HepG2 (cell line): ENCODE results near the gene PRSS38. TPM values are rescaled to one million over a fixed set of nuclear protein-coding genes. Genes with fewer than 3 reads are reported as not detected.

Experiments
- ATAC-seq: fragments of 200-7000 bp; cut with Tn5 transposase; 3 replicates; pipeline ENCODE4 v1.9.1; 2020; ENCODE audit warnings: mild to moderate bottlenecking, moderate library complexity
- BruUV-seq: library from RNA; stranded (reverse); fragments of 400-500 nt; replicated peaks from 2 replicates; lab custom pipeline; 2021; lab: Mats Ljungman, UMichigan
- CTCF ChIA-PET: fragments of 300-600 bp; formaldehyde crosslinking; extraction: SDS; loops from one replicate; lab custom pipeline; 2021; ENCODE audit warnings: low total read pairs, inconsistent platforms, low intra/inter-chr PET ratio; lab: Yijun Ruan, JAX
- POLR2A ChIA-PET: fragments of 350-600 bp; sonication (Branson Sonifier 250); formaldehyde crosslinking; loops from one replicate; lab custom pipeline; 2020; ENCODE audit warnings: antibody characterized with exemption, inconsistent platforms; lab: Yijun Ruan, JAX
- DNase-seq: peaks from one replicate; pipeline ENCODE4 v3.0.0-alpha.2; 2015; ENCODE audit warnings: low spot score
- FAIRE-seq: peaks from 3 replicates; lab custom pipeline; 2011; peaks lifted over from hg19 to GRCh38; lab: Jason Lieb, UNC
- H2AFZ ChIP-seq: one replicate; pipeline ENCODE4 v1.6.1; 2011; ENCODE audit warnings: low read length, inconsistent platforms
- H3K27ac ChIP-seq: fragments of 300-600 bp; 3 replicates; pipeline ENCODE4 v1.8.0; 2011; ENCODE audit warnings: mixed run types, mild to moderate bottlenecking, mixed read lengths, low read length, inconsistent platforms; ENCODE audit not compliant: insufficient read depth; ENCODE audit errors: extremely low read length
- H3K27me3 ChIP-seq, 2 experiments: fragments of 200-600 bp in 1 of 2; 2 replicates in 1 of 2; 3 replicates in 1 of 2; pipeline versions ENCODE4 v1.6.0 to v1.8.0; 2011; ENCODE audit warnings: low read length in 2 of 2, mild to moderate bottlenecking in 2 of 2, moderate library complexity in 2 of 2, inconsistent platforms in 1 of 2; ENCODE audit not compliant: insufficient read depth in 2 of 2, control insufficient read depth in 1 of 2
- H3K36me3 ChIP-seq, 2 experiments: fragments of 200-600 bp in 1 of 2; replicated peaks in 1 of 2; 2 replicates in 1 of 2; 3 replicates in 1 of 2; pipeline versions ENCODE4 v1.5.1 to v1.8.0; 2011; ENCODE audit warnings: low read length in 2 of 2, inconsistent platforms in 1 of 2; ENCODE audit not compliant: insufficient read depth in 2 of 2, control insufficient read depth in 1 of 2
- H3K4me1 ChIP-seq: 2 replicates; pipeline ENCODE4 v1.5.1; 2012; ENCODE audit warnings: low read length, inconsistent platforms; ENCODE audit not compliant: insufficient read depth
- H3K4me2 ChIP-seq: 2 replicates; pipeline ENCODE4 v1.6.0; 2011; ENCODE audit warnings: low read depth, low read length, inconsistent platforms
- H3K4me3 ChIP-seq, 3 experiments: fragments of 200-600 bp in 1 of 3; sonication (generic), shearing (Covaris generic) in 1 of 3; replicated peaks in 1 of 3; 2 replicates each; pipeline ENCODE4 v1.5.1; 2011 to 2016; ENCODE audit warnings: low read length in 3 of 3, inconsistent platforms in 2 of 3, low read depth in 2 of 3, mild to moderate bottlenecking in 2 of 3, control low read depth in 1 of 3, mixed read lengths in 1 of 3; ENCODE audit not compliant: insufficient read depth in 1 of 3
- H3K79me2 ChIP-seq: one replicate; pipeline ENCODE4 v1.6.1; 2011; ENCODE audit warnings: low read length, inconsistent platforms; ENCODE audit not compliant: insufficient read depth
- H3K9ac ChIP-seq: 2 replicates; pipeline ENCODE4 v1.6.0; 2011; ENCODE audit warnings: mild to moderate bottlenecking, low read depth, low read length, inconsistent platforms; ENCODE audit not compliant: insufficient read depth
- H3K9me3 ChIP-seq: 2 replicates; pipeline ENCODE4 v1.5.1; 2012; ENCODE audit warnings: mild to moderate bottlenecking, low read length
- H4K20me1 ChIP-seq: 2 replicates; pipeline ENCODE4 v1.6.0; 2011; ENCODE audit warnings: inconsistent platforms, mild to moderate bottlenecking, low read length, moderate library complexity; ENCODE audit not compliant: insufficient read depth
- DBP ChIP-seq: sonication (generic); formaldehyde crosslinking; IDR thresholded peaks from 2 replicates; pipeline ENCODE4 v1.4.0; 2020; ENCODE audit warnings: missing genetic modification reagents; ENCODE audit errors: not compliant biosample characterization
- HNF4A ChIP-seq: sonication (generic); formaldehyde crosslinking; IDR thresholded peaks from 2 replicates; pipeline ENCODE4 v1.4.0; 2020; ENCODE audit warnings: missing genetic modification reagents
- POLR2A ChIP-seq, 2 experiments: IDR thresholded peaks; 2 replicates each; pipeline ENCODE4 v1.6.1; 2011; ENCODE audit warnings: low read depth in 2 of 2, low read length in 2 of 2, mild to moderate bottlenecking in 1 of 2, moderate library complexity in 1 of 2; ENCODE audit not compliant: insufficient read depth in 1 of 2
- ZGPAT ChIP-seq: IDR thresholded peaks from 2 replicates; pipeline ENCODE4 v1.6.1; 2016; ENCODE audit warnings: mild to moderate bottlenecking
- ZNF136 ChIP-seq: sonication (generic); formaldehyde crosslinking; IDR thresholded peaks from 2 replicates; pipeline ENCODE4 v1.8.1; 2022; ENCODE audit warnings: low read depth, mild to moderate bottlenecking, moderate library complexity, missing genetic modification reagents
- ZNF556 ChIP-seq: sonication (generic); formaldehyde crosslinking; IDR thresholded peaks from 2 replicates; pipeline ENCODE4 v1.4.0; 2020; ENCODE audit warnings: mild to moderate bottlenecking, missing genetic modification reagents, borderline replicate concordance
- ZNF883 ChIP-seq: sonication (generic); formaldehyde crosslinking; IDR thresholded peaks from 2 replicates; pipeline ENCODE4 v1.5.1; 2020; ENCODE audit warnings: mild to moderate bottlenecking, missing genetic modification reagents; ENCODE audit errors: not compliant biosample characterization
- ZSCAN12 ChIP-seq: sonication (generic); formaldehyde crosslinking; IDR thresholded peaks from 2 replicates; pipeline ENCODE4 v1.9.0; 2021; ENCODE audit warnings: mild to moderate bottlenecking, missing genetic modification reagents
- WGBS: methylation state at CpG from one replicate; pipeline ENCODE4 v1.1.6; 2017; ENCODE audit warnings: low lambda C conversion rate; 5-methylcytosine and 5-hydroxymethylcytosine counted together
- in situ Hi-C: cut with HindIII; loops from 2 replicates; pipeline ENCODE4 v1.10.0; 2017; ENCODE audit warnings: low pct_unique_long_range_greater_than_20kb; ENCODE audit not compliant: extremely low pct_ligation_motif_present
- intact Hi-C: fragments of 100-400 bp; cut with micrococcal nuclease; formaldehyde crosslinking; loops from one replicate; pipeline ENCODE4 v1.10.0; 2022; ENCODE audit not compliant: unreplicated experiment
- polyA plus RNA-seq, 8 experiments: library from polyadenylated mRNA; depleted of rRNA in 3 of 8; stranded (reverse) in 7 of 8; unstranded in 1 of 8; fragments of >200 nt; fragmentation: Illumina TruSeq in 4 of 8; extraction: Trizol in 4 of 8; gene quantifications; 2 replicates each; pipeline versions ENCODE4 v1.2.1 to v1.2.3, GENCODE V29; 2011 to 2016; ENCODE audit warnings: low read depth in 4 of 8, missing spikeins in 1 of 8, mixed read lengths in 1 of 8; ENCODE audit not compliant: insufficient read depth in 1 of 8
- total RNA-seq, 5 experiments: library from RNA; depleted of rRNA; stranded (reverse); fragments of >200 nt; fragmentation: Illumina TruSeq; extraction: Trizol; gene quantifications; 2 replicates each; pipeline ENCODE4 v1.2.3, GENCODE V29; 2016; ENCODE audit warnings: low read depth in 1 of 5
- TF ChIP-seq, protein P1 (sequence below): sonication (generic); formaldehyde crosslinking; conservative IDR thresholded peaks from 2 replicates; pipeline ENCODE4 v1.4.0; 2020; ENCODE audit warnings: missing genetic modification reagents
- TF ChIP-seq, protein P2 (sequence below): sonication (generic); formaldehyde crosslinking; IDR thresholded peaks from 2 replicates; pipeline ENCODE4 v1.4.0; 2020; ENCODE audit warnings: mild to moderate bottlenecking, missing genetic modification reagents
- TF ChIP-seq, protein P3 (sequence below): sonication (generic); formaldehyde crosslinking; IDR thresholded peaks from 2 replicates; pipeline ENCODE4 v1.8.0; 2022; ENCODE audit warnings: mild to moderate bottlenecking, missing genetic modification reagents, moderate library complexity

PRSS38 gene
- total and polyA plus RNA-seq, 2 of the 13 experiments (the other 11 are each of a cell fraction or from before 2014, with no cell fraction given) = not detected

GRCh38 chr1:227887697-227888403, 72.4 kb downstream of the PRSS38 start (continued):
- TF ChIP-seq, protein P1, sequence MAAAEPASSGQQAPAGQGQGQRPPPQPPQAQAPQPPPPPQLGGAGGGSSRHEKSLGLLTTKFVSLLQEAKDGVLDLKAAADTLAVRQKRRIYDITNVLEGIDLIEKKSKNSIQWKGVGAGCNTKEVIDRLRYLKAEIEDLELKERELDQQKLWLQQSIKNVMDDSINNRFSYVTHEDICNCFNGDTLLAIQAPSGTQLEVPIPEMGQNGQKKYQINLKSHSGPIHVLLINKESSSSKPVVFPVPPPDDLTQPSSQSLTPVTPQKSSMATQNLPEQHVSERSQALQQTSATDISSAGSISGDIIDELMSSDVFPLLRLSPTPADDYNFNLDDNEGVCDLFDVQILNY = no peak
- TF ChIP-seq, all 625 proteins: peak for 0

DNA sequence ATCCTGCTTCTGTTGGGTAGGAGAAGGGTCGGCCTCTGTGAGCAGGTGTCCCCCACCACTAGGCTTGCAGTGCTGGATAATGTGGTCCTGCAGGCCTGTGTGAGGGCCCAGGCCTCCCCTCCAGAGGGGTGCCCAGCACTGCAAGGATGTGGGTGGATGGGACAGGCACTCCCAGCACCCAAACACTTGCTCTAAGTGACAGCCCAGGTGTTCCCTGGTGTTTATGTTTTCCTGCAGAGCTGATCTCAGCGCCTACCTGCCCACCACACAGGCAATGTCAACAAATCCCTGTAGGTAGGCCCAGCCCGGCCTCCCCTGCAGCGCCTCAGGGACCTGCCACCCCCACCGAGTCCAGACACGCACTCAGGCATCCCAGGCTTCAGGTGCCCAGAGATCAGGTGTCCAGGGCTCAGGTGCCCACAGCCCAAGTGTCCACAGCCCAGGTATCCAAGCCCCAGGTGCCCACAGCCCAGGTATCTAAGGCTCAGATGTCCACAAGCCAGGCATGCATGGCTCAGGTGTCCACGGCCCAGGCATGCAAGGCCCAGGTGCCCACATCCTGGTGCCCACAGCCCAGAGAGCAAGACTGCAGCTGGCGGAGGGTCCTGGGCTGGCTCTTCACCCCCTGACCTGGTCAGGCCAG, 73.0 kb downstream of the PRSS38 start:
- Histone ChIP-seq H4K20me1 (no peaks in the 10 kb centered on the region), H3K9ac (no peak overlapping the region), H2AFZ (no peak overlapping the region), H3K4me1 (no peaks in the 10 kb centered on the region), H3K4me3 (no peak overlapping the region), H3K4me2 (no peak overlapping the region), H3K27me3 (peaks cover 6 to 30% of the 10 kb centered on the region in 2 experiments; a peak in 4 of 5 replicates), H3K79me2 (no peaks in the 10 kb centered on the region), H3K9me3 (no peaks in the 10 kb centered on the region), H3K36me3 (no peaks in the 10 kb centered on the region), H3K27ac (no peak overlapping the region)
- ChIA-PET POLR2A (no interaction called here), CTCF (no interaction called here)
- DNase-seq (no peak), ATAC-seq (no peak), FAIRE-seq (no peak)
- no TSS peak for BruUV-seq
- intact Hi-C loops = no loop called here
- no CpG with 5 or more reads among the region's 8 CpGs for WGBS
- in situ Hi-C loops = no loop called here
- TF ChIP-seq, protein P2, sequence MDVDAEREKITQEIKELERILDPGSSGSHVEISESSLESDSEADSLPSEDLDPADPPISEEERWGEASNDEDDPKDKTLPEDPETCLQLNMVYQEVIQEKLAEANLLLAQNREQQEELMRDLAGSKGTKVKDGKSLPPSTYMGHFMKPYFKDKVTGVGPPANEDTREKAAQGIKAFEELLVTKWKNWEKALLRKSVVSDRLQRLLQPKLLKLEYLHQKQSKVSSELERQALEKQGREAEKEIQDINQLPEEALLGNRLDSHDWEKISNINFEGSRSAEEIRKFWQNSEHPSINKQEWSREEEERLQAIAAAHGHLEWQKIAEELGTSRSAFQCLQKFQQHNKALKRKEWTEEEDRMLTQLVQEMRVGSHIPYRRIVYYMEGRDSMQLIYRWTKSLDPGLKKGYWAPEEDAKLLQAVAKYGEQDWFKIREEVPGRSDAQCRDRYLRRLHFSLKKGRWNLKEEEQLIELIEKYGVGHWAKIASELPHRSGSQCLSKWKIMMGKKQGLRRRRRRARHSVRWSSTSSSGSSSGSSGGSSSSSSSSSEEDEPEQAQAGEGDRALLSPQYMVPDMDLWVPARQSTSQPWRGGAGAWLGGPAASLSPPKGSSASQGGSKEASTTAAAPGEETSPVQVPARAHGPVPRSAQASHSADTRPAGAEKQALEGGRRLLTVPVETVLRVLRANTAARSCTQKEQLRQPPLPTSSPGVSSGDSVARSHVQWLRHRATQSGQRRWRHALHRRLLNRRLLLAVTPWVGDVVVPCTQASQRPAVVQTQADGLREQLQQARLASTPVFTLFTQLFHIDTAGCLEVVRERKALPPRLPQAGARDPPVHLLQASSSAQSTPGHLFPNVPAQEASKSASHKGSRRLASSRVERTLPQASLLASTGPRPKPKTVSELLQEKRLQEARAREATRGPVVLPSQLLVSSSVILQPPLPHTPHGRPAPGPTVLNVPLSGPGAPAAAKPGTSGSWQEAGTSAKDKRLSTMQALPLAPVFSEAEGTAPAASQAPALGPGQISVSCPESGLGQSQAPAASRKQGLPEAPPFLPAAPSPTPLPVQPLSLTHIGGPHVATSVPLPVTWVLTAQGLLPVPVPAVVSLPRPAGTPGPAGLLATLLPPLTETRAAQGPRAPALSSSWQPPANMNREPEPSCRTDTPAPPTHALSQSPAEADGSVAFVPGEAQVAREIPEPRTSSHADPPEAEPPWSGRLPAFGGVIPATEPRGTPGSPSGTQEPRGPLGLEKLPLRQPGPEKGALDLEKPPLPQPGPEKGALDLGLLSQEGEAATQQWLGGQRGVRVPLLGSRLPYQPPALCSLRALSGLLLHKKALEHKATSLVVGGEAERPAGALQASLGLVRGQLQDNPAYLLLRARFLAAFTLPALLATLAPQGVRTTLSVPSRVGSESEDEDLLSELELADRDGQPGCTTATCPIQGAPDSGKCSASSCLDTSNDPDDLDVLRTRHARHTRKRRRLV (CRISPR knock-in tag) = no peak
- TF ChIP-seq DBP (CRISPR knock-in tag) = no peak
- TF ChIP-seq ZNF556 (CRISPR knock-in tag) = no peak
- TF ChIP-seq POLR2A (IDR thresholded peaks at IDR 0.05; ENCODE audit: insufficient read depth in 1 of 2, low read depth in 2 of 2, low read length in 2 of 2) = no peak
- no peak for TF ChIP-seq ZNF883 (CRISPR knock-in tag)
- no peak for TF ChIP-seq ZSCAN12 (CRISPR knock-in tag)
- no peak for TF ChIP-seq HNF4A (CRISPR knock-in tag)
- TF ChIP-seq ZNF136 (CRISPR knock-in tag) = no peak
- TF ChIP-seq, protein P3, sequence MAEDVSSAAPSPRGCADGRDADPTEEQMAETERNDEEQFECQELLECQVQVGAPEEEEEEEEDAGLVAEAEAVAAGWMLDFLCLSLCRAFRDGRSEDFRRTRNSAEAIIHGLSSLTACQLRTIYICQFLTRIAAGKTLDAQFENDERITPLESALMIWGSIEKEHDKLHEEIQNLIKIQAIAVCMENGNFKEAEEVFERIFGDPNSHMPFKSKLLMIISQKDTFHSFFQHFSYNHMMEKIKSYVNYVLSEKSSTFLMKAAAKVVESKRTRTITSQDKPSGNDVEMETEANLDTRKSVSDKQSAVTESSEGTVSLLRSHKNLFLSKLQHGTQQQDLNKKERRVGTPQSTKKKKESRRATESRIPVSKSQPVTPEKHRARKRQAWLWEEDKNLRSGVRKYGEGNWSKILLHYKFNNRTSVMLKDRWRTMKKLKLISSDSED (CRISPR knock-in tag) = no peak
- no peak for TF ChIP-seq ZGPAT (CRISPR knock-in tag)
